T47D (cell line): ENCODE measurements around the gene CDYL.
"Not testable (repeated sequence)": the region's sequence is repeated elsewhere in the genome, so short reads cannot be mapped to it uniquely, and the experiment has no call there.

Experiments
- DNase-seq, 2 experiments: peaks; one replicate each; pipeline versions ENCODE4 v3.0.0 to v3.0.0-alpha.2; 2011 to 2012; ENCODE audit warnings: low read depth in 1 of 2, low spot score in 1 of 2
- JUND ChIP-seq: IDR thresholded peaks from 2 replicates; pipeline ENCODE4 v1.6.1; 2012; ENCODE audit warnings: low read depth
- in situ Hi-C: cut with HindIII; loops from 2 replicates; pipeline ENCODE4 v1.10.0; 2016; ENCODE audit warnings: low sequenced_read_pairs, low pct_unique_long_range_greater_than_20kb

The CDYL gene

DNA sequence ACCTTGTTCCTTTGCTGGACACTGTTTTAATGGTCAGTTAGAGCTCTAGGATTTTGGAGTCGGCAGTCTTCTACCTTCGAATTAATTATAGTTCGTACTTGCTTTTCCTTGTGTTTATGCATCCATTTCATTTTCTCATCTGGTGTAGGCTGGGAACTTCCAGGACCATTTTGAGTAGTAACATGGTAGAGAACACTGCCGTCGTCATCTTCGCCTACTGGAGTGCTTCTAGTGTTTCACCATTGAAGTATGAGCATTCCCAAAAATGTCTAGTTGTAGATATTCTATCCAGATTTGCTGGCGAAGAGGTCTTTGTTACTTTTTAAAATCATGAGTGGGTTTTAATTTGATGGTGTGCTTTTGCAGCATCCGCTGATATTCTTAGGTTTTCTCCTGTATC, 36.9 kb downstream of the CDYL start:
- TF ChIP-seq JUND = no peak
- DNase-seq = no peak
- in situ Hi-C loops = no loop called here

- in situ Hi-C loops = no loop called here
- DNase-seq = no peak
- TF ChIP-seq JUND = no peak
Observed at GRCh38 chr6:4814212-4814611, 38.0 kb downstream of the CDYL start.

- no peak for DNase-seq
- no peak for TF ChIP-seq JUND
- in situ Hi-C loops = no loop called here
Observed at GRCh38 chr6:4814987-4815386, 38.8 kb downstream of the CDYL start.

- no peak for DNase-seq
- TF ChIP-seq JUND = no peak
- in situ Hi-C loops = no loop called here
Observed at GRCh38 chr6:4815584-4815983, 39.4 kb downstream of the CDYL start.

DNA sequence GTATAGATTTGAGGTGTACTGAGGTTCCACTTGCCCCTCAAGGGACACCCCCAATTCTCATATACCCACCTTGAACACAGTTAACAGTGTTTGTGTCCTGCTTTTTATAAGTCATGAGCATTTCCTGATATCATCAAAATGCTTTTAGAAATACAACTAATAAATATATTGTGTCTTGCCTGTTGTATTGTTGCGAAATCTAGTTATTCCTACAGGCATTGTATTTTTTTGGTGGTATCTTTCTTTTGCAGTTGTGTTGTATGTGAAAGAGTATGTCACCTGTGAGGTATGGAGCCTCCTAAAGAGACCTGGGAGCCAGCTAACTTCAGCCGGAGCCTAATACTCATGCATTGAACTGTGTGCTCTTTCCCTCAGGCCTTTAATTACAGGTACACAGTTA, 40.7 kb downstream of the CDYL start:
- in situ Hi-C loops = no loop called here
- no peak for TF ChIP-seq JUND
- no peak for DNase-seq

GRCh38 chr6:4817551-4817950, 41.3 kb downstream of the CDYL start:
- no peak for DNase-seq
- in situ Hi-C loops = no loop called here
- TF ChIP-seq JUND = no peak

- TF ChIP-seq JUND = no peak
- in situ Hi-C loops = no loop called here
- no peak for DNase-seq
Observed at GRCh38 chr6:4818272-4818938, 42.2 kb downstream of the CDYL start.

DNA sequence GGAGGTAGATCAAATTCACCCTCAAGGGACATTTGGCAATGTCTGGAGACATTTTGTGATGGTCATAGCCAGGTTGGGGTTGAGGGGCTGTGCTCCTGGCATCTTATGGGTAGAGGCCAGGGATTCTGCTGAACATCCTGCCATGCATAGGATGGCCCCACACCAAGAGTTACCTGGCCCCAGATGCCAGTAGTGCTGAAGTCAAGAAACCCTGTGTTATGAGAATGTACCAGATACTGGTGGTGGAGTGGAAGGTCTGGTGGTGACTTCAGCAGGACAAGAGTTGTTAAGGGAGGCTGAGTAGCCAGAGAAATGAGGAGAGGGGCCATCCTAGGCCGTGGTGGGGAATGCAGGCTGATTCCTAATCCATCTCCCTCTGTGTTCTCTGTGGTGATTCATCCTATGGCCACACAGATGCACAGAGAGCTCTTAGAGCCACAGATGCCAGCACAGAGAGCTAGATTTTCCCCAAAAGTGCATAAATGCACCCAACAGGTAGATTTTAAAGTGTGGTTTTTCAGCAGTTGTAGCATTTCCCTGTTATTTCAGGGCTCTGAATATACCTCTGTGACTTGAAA, 43.6 kb downstream of the CDYL start:
- DNase-seq = no peak
- TF ChIP-seq JUND = no peak
- in situ Hi-C loops = no loop called here

DNA sequence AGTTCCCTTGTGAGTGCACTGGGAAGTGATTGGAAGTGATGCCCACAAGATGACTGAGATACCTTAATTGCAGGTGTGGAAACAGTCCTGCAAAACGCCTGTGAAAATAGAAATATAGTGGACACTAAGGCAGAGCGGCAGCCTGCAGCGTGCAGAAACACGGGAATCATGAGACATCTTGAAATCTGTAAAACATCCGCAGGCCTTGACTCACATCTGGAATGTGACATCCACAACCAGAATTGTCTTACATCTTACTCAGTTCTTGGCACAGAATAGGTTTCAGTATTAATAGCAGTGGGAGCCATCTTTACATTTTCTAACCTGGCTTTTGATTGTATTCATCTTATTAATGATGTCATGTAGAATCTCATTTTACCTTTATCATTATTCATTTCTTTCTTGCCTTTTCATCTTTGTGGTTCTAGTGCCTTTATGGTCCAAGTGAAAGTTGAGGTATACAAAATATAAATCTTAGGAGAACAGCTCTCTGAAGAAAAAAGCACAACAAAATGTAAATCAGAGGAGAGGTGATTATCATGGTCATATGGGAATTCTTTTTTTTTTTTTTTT, 44.6 kb downstream of the CDYL start:
- DNase-seq = no peak
- TF ChIP-seq JUND = no peak
- in situ Hi-C loops = no loop called here

GRCh38 chr6:4822476-4822875, 46.3 kb downstream of the CDYL start:
- no peak for TF ChIP-seq JUND
- no peak for DNase-seq
- in situ Hi-C loops = no loop called here

DNA sequence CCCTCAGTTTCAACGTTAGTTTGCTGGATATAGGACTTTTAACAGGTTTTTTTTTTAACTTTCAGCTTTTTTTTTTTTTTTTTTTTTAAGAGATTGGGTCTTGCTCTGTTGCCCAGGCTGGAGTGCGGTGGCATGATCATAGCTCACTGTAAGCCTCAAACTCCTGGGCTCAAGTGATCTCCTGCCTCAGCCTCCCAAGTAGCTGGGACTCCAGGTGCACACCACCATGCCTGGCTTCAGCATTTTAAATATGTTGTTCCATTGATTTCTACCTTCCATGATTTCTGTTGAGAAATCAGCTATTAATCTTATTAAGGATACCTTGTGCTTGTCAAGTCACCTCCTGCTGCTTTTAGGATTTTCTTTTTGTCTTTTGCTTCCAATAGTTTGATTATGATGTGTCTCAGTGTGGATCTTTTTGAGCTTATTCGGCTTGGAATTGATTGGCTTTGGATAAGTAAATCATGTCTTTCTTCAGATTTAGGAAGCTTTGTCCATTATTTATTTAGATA, 52.0 kb downstream of the CDYL start:
- TF ChIP-seq JUND = no peak
- no peak for DNase-seq
- in situ Hi-C loops = no loop called here

DNA sequence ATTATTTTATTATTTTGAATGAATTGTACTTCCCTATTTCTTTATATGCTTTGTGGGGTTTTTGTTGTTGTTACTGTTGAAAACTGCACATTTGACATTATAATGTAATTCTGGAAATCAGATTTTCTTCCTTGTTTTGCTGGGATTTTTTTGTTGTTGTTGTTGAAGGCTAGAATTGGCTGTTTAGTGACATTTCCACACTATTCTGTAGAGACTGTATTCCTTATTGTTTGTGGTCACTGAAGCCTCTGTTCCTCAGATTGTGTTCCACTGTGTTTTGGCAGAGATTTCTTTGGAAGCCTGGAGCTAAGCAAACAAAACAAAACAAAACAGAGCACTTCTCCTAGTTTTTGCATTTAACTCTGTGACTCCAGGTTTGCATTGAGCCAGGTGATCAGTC, 52.9 kb downstream of the CDYL start:
- in situ Hi-C loops = no loop called here
- no peak for TF ChIP-seq JUND
- DNase-seq = no peak

DNA sequence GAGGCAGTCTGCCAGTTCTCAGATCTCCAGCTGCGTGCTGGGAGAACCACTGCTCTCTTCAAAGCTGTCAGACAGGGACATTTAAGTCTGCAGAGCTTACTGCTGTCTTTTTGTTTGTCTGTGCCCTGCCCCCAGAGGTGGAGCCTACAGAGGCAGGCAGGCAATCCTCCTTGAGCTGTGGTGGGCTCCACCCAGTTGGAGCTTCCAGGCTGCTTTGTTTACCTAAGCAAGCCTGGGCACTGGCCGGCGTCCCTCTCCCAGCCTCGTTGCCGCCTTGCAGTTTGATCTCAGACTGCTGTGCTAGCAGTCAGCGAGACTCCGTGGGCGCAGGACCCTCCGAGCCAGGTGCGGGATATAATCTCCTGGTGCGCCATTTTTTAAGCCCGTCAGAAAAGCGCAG, 59.3 kb downstream of the CDYL start:
- in situ Hi-C loops, DNase-seq: not testable (repeated sequence)
